IMR-90 (cell line): ENCODE data around the gene RPS6KA2. TPM values are rescaled to one million over a fixed set of nuclear protein-coding genes. Genes with fewer than 3 reads are reported as not detected.
A peak's percentile ranks its signal among the peaks of the same experiment; 100 is the strongest.

Source experiments
- ATAC-seq: fragments of 200-7000 bp; cut with Tn5 transposase; 2 replicates; pipeline ENCODE4 v1.9.1; 2020; ENCODE audit warnings: low read depth, mild to moderate bottlenecking, moderate library complexity
- BruUV-seq: library from RNA; stranded (reverse); fragments of 400-500 nt; replicated peaks from 2 replicates; lab custom pipeline; 2021; lab: Mats Ljungman, UMichigan
- CTCF ChIA-PET: fragments of 300-600 bp; formaldehyde crosslinking; extraction: SDS; loops from one replicate; lab custom pipeline; 2021; ENCODE audit warnings: antibody characterized with exemption; lab: Yijun Ruan, JAX
- POLR2A ChIA-PET: fragments of 300-600 bp; sonication (Branson Sonifier 250); formaldehyde crosslinking; loops from one replicate; lab custom pipeline; 2022; ENCODE audit warnings: antibody characterized with exemption; ENCODE audit not compliant: unreplicated experiment; lab: Charles Lee
- DNase-seq: peaks from one replicate; pipeline ENCODE4 v3.0.0; 2013
- H2AFZ ChIP-seq: replicated peaks from 2 replicates; pipeline ENCODE3; 2013; ENCODE audit warnings: low read length, mild to moderate bottlenecking; ENCODE audit not compliant: poor library complexity
- H2AK5ac ChIP-seq: 2 replicates; pipeline ENCODE4 v1.6.1; 2013; ENCODE audit warnings: low read depth, low read length, inconsistent platforms
- H2AK9ac ChIP-seq: replicated peaks from 2 replicates; pipeline ENCODE3; 2013; ENCODE audit warnings: mild to moderate bottlenecking, low read depth, low read length, moderate library complexity; ENCODE audit not compliant: poor library complexity
- H2BK120ac ChIP-seq: 2 replicates; pipeline ENCODE4 v1.6.1; 2013; ENCODE audit warnings: low read depth, low read length, inconsistent platforms
- H2BK15ac ChIP-seq: 3 replicates; pipeline ENCODE4 v1.6.1; 2013; ENCODE audit warnings: low read depth, low read length, inconsistent platforms
- H2BK20ac ChIP-seq: 2 replicates; pipeline ENCODE4 v1.6.1; 2013; ENCODE audit warnings: low read depth, mild to moderate bottlenecking, inconsistent platforms, low read length, moderate library complexity
- H2BK5ac ChIP-seq: 2 replicates; pipeline ENCODE4 v1.6.1; 2013; ENCODE audit warnings: mild to moderate bottlenecking, low read depth, low read length, inconsistent platforms; ENCODE audit not compliant: poor library complexity, severe bottlenecking
- H3K14ac ChIP-seq: replicated peaks from 2 replicates; pipeline ENCODE4 v1.6.1; 2013; ENCODE audit warnings: low read depth, low read length, inconsistent platforms
- H3K18ac ChIP-seq: 2 replicates; pipeline ENCODE4 v1.6.1; 2013; ENCODE audit warnings: low read depth, low read length, control low read depth
- H3K23ac ChIP-seq: 2 replicates; pipeline ENCODE4 v1.6.1; 2013; ENCODE audit warnings: low read depth, low read length, inconsistent platforms
- H3K27ac ChIP-seq: 2 replicates; pipeline ENCODE4 v1.5.1; 2013; ENCODE audit warnings: mild to moderate bottlenecking, control low read depth, low read length; ENCODE audit not compliant: insufficient read depth
- H3K27me3 ChIP-seq: 2 replicates; pipeline ENCODE4 v1.6.1; 2013; ENCODE audit warnings: low read length; ENCODE audit not compliant: control insufficient read depth, insufficient read depth
- H3K36me3 ChIP-seq: 2 replicates; pipeline ENCODE4 v1.6.1; 2013; ENCODE audit warnings: low read length, mixed read lengths; ENCODE audit not compliant: control insufficient read depth, insufficient read depth
- H3K4ac ChIP-seq: 2 replicates; pipeline ENCODE4 v1.6.1; 2013; ENCODE audit warnings: low read depth, low read length, inconsistent platforms
- H3K4me1 ChIP-seq: 2 replicates; pipeline ENCODE4 v1.6.1; 2013; ENCODE audit warnings: low read length, mixed read lengths; ENCODE audit not compliant: control insufficient read depth, insufficient read depth
- H3K4me2 ChIP-seq: 2 replicates; pipeline ENCODE4 v1.6.1; 2013; ENCODE audit warnings: low read depth, mild to moderate bottlenecking, control low read depth, low read length, moderate library complexity
- H3K4me3 ChIP-seq: 2 replicates; pipeline ENCODE4 v1.5.1; 2013; ENCODE audit warnings: low read depth, mild to moderate bottlenecking, control low read depth, low read length, moderate library complexity; ENCODE audit not compliant: insufficient read depth
- H3K56ac ChIP-seq: 2 replicates; pipeline ENCODE4 v1.6.1; 2013; ENCODE audit warnings: low read length, inconsistent platforms; ENCODE audit not compliant: insufficient read depth; ENCODE audit errors: extremely low read depth
- H3K79me1 ChIP-seq, 2 experiments: 2 replicates each; pipeline ENCODE4 v1.6.1; 2013; ENCODE audit warnings: low read length in 2 of 2, inconsistent platforms in 1 of 2, low read depth in 1 of 2
- H3K9ac ChIP-seq: 2 replicates; pipeline ENCODE4 v1.6.1; 2013; ENCODE audit warnings: low read depth, low read length, control low read depth
- H3K9me1 ChIP-seq: 2 replicates; pipeline ENCODE4 v1.6.1; 2013; ENCODE audit warnings: low read length, inconsistent platforms; ENCODE audit not compliant: insufficient read depth
- H3K9me3 ChIP-seq: 2 replicates; pipeline ENCODE4 v1.6.1; 2013; ENCODE audit warnings: low read length; ENCODE audit not compliant: control insufficient read depth, insufficient read depth
- H4K20me1 ChIP-seq: 2 replicates; pipeline ENCODE4 v1.6.1; 2013; ENCODE audit warnings: low read length, inconsistent platforms; ENCODE audit not compliant: insufficient read depth
- H4K5ac ChIP-seq: 2 replicates; pipeline ENCODE4 v1.6.1; 2013; ENCODE audit warnings: mild to moderate bottlenecking, low read depth, low read length, control low read depth
- H4K8ac ChIP-seq, 2 experiments: 2 replicates each; pipeline ENCODE4 v1.6.1; 2013; ENCODE audit warnings: low read depth in 2 of 2, low read length in 2 of 2, control low read depth in 1 of 2, inconsistent platforms in 1 of 2
- H4K91ac ChIP-seq: 2 replicates; pipeline ENCODE4 v1.6.1; 2013; ENCODE audit warnings: low read depth, low read length, inconsistent platforms; ENCODE audit not compliant: insufficient read depth
- BHLHE40 ChIP-seq: fragments of 150-350 bp; IDR thresholded peaks from 2 replicates; pipeline ENCODE4 v1.6.1; 2016; ENCODE audit warnings: mild to moderate bottlenecking, low read depth, low read length
- CTCF ChIP-seq: conservative IDR thresholded peaks from 2 replicates; pipeline ENCODE4 v1.5.1; 2012; ENCODE audit warnings: mild to moderate bottlenecking, low read depth, low read length, improper control_type of control experiment
- MXI1 ChIP-seq: IDR thresholded peaks from 2 replicates; pipeline ENCODE4 v1.6.1; 2012; ENCODE audit warnings: low read depth, mild to moderate bottlenecking, low read length, moderate library complexity, borderline replicate concordance
- POLR2A ChIP-seq: IDR thresholded peaks from 2 replicates; pipeline ENCODE4 v1.6.1; 2012; ENCODE audit warnings: mild to moderate bottlenecking, low read depth, low read length
- RAD21 ChIP-seq: IDR thresholded peaks from 2 replicates; pipeline ENCODE4 v1.6.1; 2012; ENCODE audit warnings: low read length, improper control_type of control experiment
- RCOR1 ChIP-seq: IDR thresholded peaks from 2 replicates; pipeline ENCODE4 v1.6.1; 2012; ENCODE audit warnings: mild to moderate bottlenecking, low read length, improper control_type of control experiment; ENCODE audit not compliant: insufficient replicate concordance
- WGBS, 2 experiments: methylation state at CpG; one replicate each; pipeline versions ENCODE4 v1.1.5 to v1.1.7; 2013; ENCODE audit warnings: missing lambda C conversion rate in 2 of 2; ENCODE audit not compliant: insufficient read length in 1 of 2; ENCODE audit errors: extremely low coverage in 2 of 2; 5-methylcytosine and 5-hydroxymethylcytosine counted together
- dilution Hi-C: fragments of 300-500 bp; cut with HindIII; formaldehyde crosslinking; loops from one replicate; pipeline ENCODE4 v1.14.3; 2018; ENCODE audit warnings: low sequenced_read_pairs; ENCODE audit not compliant: unreplicated experiment
- in situ Hi-C: fragments of 300-500 bp; cut with MboI; formaldehyde crosslinking; loops from 3 replicates; pipeline ENCODE4 v1.14.3; 2019; ENCODE audit warnings: low sequenced_read_pairs, inconsistent platforms, mixed read lengths
- intact Hi-C: fragments of 100-400 bp; cut with micrococcal nuclease; formaldehyde crosslinking; loops from 2 replicates; pipeline ENCODE4 v1.10.0; 2022
- polyA plus RNA-seq, 3 experiments: library from polyadenylated mRNA; depleted of rRNA; stranded (reverse); fragments of >200 nt; gene quantifications; 2 replicates each; pipeline ENCODE4 v1.2.3, GENCODE V29; 2012; ENCODE audit warnings: low replicate concordance in 1 of 3
- total RNA-seq: library from RNA; depleted of rRNA; stranded (reverse); fragments of >200 nt; gene quantifications from 2 replicates; pipeline ENCODE4 v1.2.3, GENCODE V29; 2012
- TF ChIP-seq, protein P1 (sequence below): fragments of 150-350 bp; IDR thresholded peaks from 2 replicates; pipeline ENCODE4 v1.6.1; 2017; ENCODE audit warnings: mild to moderate bottlenecking, antibody characterized with exemption, low read length, low read depth

Gene RPS6KA2
- total and polyA plus RNA-seq, 2 of the 4 experiments (the other 2 are of a cell fraction): 26.9 to 31.3 TPM

DNA sequence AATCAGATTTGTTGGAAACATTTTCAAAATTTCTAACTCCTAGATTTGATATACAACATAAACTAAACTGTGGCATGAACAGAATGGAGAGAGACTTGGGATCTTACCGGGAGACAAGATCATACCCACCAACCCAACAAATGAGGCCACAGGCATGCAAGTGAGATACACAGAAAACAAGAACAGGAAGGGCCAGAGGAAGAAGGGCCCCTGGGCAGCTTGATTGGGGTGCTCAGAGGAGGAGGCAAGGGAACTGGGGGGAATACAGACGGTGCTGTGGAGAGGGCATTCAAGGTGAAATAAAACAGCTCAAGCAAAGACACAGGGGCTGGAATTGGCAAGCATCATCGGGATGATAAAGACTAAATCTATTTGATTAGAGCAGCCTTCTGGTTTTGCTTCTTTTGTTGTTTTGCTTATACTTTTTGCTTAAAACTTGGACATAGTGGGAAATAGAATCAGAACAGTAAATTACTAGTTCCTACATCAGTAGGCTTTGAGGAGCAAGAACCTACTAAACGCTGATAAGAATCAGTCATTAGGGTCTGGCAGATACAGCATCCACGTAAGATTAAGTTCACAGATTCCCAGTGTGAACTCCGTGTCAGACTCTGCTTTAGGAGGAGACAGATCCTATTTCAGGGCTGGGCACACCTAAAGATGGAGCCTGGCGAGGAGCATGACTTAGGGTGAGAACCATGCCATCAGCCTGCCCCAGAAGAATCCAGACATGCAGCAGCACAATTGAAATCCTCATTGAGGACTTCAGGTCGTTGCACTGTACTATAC is 37.1 kb downstream of the RPS6KA2 start:
- BruUV-seq: no TSS peak
- H4K20me1 ChIP-seq: peaks cover 29% of the 10 kb centered on the region; the same call in 1 of the 2 replicates
- no peak overlapping the region for H2BK20ac ChIP-seq
- ATAC-seq (no peak), DNase-seq (no peak)
- peak overlapping the region; percentile 0; the same call in 1 of the 2 replicates for H4K5ac ChIP-seq
- H3K36me3 ChIP-seq: peaks cover 10% of the 10 kb centered on the region; the same call in 1 of the 2 replicates
- TF ChIP-seq RCOR1 (no peak), MXI1 (no peak), CTCF (no peak), RAD21 (no peak), BHLHE40 (no peak), POLR2A (no peak)
- TF ChIP-seq, protein P1, sequence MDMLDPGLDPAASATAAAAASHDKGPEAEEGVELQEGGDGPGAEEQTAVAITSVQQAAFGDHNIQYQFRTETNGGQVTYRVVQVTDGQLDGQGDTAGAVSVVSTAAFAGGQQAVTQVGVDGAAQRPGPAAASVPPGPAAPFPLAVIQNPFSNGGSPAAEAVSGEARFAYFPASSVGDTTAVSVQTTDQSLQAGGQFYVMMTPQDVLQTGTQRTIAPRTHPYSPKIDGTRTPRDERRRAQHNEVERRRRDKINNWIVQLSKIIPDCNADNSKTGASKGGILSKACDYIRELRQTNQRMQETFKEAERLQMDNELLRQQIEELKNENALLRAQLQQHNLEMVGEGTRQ: no peak
- no peak overlapping the region for H2AFZ ChIP-seq
- H2BK5ac ChIP-seq: no peak overlapping the region
- H3K27ac ChIP-seq: no peak overlapping the region
- peaks cover 14% of the 10 kb centered on the region; the same call in 1 of the 2 replicates for H3K9me1 ChIP-seq
- H3K9me3 ChIP-seq: no peaks in the 10 kb centered on the region
- H2BK120ac ChIP-seq: no peak overlapping the region
- H3K14ac ChIP-seq: peak overlapping the region; percentile 49
- peak overlapping the region; percentile 69 for H2AK5ac ChIP-seq
- no peaks in the 10 kb centered on the region for H3K27me3 ChIP-seq
- no peak overlapping the region for H2AK9ac ChIP-seq
- H3K18ac ChIP-seq: peak overlapping the region; percentile 17; the same call in 1 of the 2 replicates
- ChIA-PET POLR2A (no interaction called here), CTCF (no interaction called here)
- H3K23ac ChIP-seq: peak overlapping the region; percentile 10; the same call in 1 of the 2 replicates
- no peak overlapping the region for H3K4me2 ChIP-seq
- in situ Hi-C loops (no loop called here), intact Hi-C loops (no loop called here), dilution Hi-C loops (no loop called here)
- H4K8ac ChIP-seq: peak overlapping the region in 1 of 2 experiments; percentile 49; a peak in 1 of 4 replicates
- H3K9ac ChIP-seq: no peak overlapping the region
- H3K4me3 ChIP-seq: no peak overlapping the region
- WGBS, 2 experiments: 93% methylated on average over 3 of the region's 8 CpGs; no CpG with 5 or more reads in 1 of the 2 experiments
- H3K4me1 ChIP-seq: peaks cover 28% of the 10 kb centered on the region
- H3K79me1 ChIP-seq: peaks cover 44 to 64% of the 10 kb centered on the region in 2 experiments; a peak in 3 of 4 replicates
- peak overlapping the region; percentile 24; the same call in 1 of the 2 replicates for H3K4ac ChIP-seq
- H3K56ac ChIP-seq: no peak overlapping the region
- 0 out of 3 replicates have a peak overlapping the region, but pooled peaks have one; percentile 38 for H2BK15ac ChIP-seq
- H4K91ac ChIP-seq: no peak overlapping the region; the same call in 1 of the 2 replicates
